OCI-LY1 (cell line): ENCODE data around the gene SSBP4.

Experiments
- H2AFZ ChIP-seq: fragments of 200-600 bp; sonication (generic), shearing (Covaris generic); 2 replicates; pipeline ENCODE4 v1.6.0; 2014; ENCODE audit warnings: antibody characterized with exemption, mild to moderate bottlenecking, low read length
- H3F3A ChIP-seq: fragments of 200-600 bp; sonication (generic), shearing (Covaris generic); 2 replicates; pipeline ENCODE4 v1.6.0; 2014; ENCODE audit warnings: mild to moderate bottlenecking, antibody characterized with exemption, low read length, moderate library complexity; ENCODE audit not compliant: insufficient read depth
- H3K27ac ChIP-seq: fragments of 200-600 bp; sonication (generic); 2 replicates; pipeline ENCODE4 v1.5.1; 2014; ENCODE audit warnings: low read length, mixed run types, mild to moderate bottlenecking, low read depth; ENCODE audit not compliant: poor library complexity, severe bottlenecking
- H3K27me3 ChIP-seq: fragments of 200-600 bp; sonication (generic); 2 replicates; pipeline ENCODE4 v1.6.0; 2014; ENCODE audit warnings: antibody characterized with exemption, mild to moderate bottlenecking, low read length, moderate library complexity; ENCODE audit not compliant: insufficient read depth
- H3K36me3 ChIP-seq: fragments of 200-600 bp; sonication (generic); 2 replicates; pipeline ENCODE4 v1.6.1; 2014; ENCODE audit warnings: mild to moderate bottlenecking, antibody characterized with exemption, low read length, moderate library complexity, mixed read lengths; ENCODE audit not compliant: insufficient read depth
- H3K4me1 ChIP-seq: fragments of 200-600 bp; sonication (generic); 2 replicates; pipeline ENCODE4 v1.5.1; 2014; ENCODE audit warnings: mild to moderate bottlenecking, low read length, moderate library complexity; ENCODE audit not compliant: insufficient read depth, severe bottlenecking
- H3K4me2 ChIP-seq: fragments of 200-600 bp; sonication (generic), shearing (Covaris generic); 2 replicates; pipeline ENCODE4 v1.6.1; 2014; ENCODE audit warnings: low read length
- H3K4me3 ChIP-seq: fragments of 200-600 bp; sonication (generic); 2 replicates; pipeline ENCODE4 v1.5.1; 2014; ENCODE audit warnings: low read length, low read depth, mild to moderate bottlenecking, mixed read lengths; ENCODE audit not compliant: poor library complexity, severe bottlenecking
- H3K79me2 ChIP-seq: fragments of 200-600 bp; shearing (Covaris generic); 2 replicates; pipeline ENCODE4 v1.6.1; 2016; ENCODE audit warnings: mixed run types, low read length, mixed read lengths; ENCODE audit not compliant: insufficient read depth
- H3K9ac ChIP-seq: fragments of 200-600 bp; sonication (generic), shearing (Covaris generic); 2 replicates; pipeline ENCODE4 v1.6.1; 2014; ENCODE audit warnings: mild to moderate bottlenecking, low read length, mixed read lengths
- H3K9me2 ChIP-seq: fragments of 200-600 bp; sonication (generic), shearing (Covaris generic); 2 replicates; pipeline ENCODE4 v1.6.1; 2014; ENCODE audit warnings: low read depth, mild to moderate bottlenecking, low read length, mixed read lengths
- H3K9me3 ChIP-seq: fragments of 200-600 bp; shearing (Covaris generic); 2 replicates; pipeline ENCODE4 v1.6.1; 2014; ENCODE audit warnings: low read length, mixed read lengths
- H4K20me1 ChIP-seq: fragments of 200-600 bp; sonication (generic), shearing (Covaris generic); 2 replicates; pipeline ENCODE4 v1.6.0; 2016; ENCODE audit warnings: mild to moderate bottlenecking, low read length; ENCODE audit not compliant: insufficient read depth
- EZH2 ChIP-seq: fragments of 200-600 bp; sonication (generic), shearing (Covaris generic); IDR thresholded peaks from 2 replicates; pipeline ENCODE4 v1.8.0; 2017; ENCODE audit warnings: borderline replicate concordance, mixed run types, mild to moderate bottlenecking, antibody characterized with exemption, low read length, moderate library complexity, mixed read lengths
- TF ChIP-seq, protein P1 (sequence below): fragments of 200-600 bp; sonication (generic), shearing (Covaris generic); IDR thresholded peaks from 2 replicates; pipeline ENCODE4 v1.5.1; 2017; ENCODE audit warnings: mild to moderate bottlenecking, antibody characterized with exemption, low read length, moderate library complexity, mixed read lengths

Gene SSBP4

GRCh38 chr19:18481505-18482222, 62.5 kb downstream of the SSBP4 start:
- H3K9me2 ChIP-seq, result no peaks in the 10 kb centered on the region
- H3K4me3 ChIP-seq, result no peak overlapping the region
- H3K27me3 ChIP-seq, result no peaks in the 10 kb centered on the region
- no peaks in the 10 kb centered on the region for H3K9me3 ChIP-seq
- H4K20me1 ChIP-seq, result no peaks in the 10 kb centered on the region
- peaks cover 22% of the 10 kb centered on the region for H3K4me1 ChIP-seq
- TF ChIP-seq, protein P1, sequence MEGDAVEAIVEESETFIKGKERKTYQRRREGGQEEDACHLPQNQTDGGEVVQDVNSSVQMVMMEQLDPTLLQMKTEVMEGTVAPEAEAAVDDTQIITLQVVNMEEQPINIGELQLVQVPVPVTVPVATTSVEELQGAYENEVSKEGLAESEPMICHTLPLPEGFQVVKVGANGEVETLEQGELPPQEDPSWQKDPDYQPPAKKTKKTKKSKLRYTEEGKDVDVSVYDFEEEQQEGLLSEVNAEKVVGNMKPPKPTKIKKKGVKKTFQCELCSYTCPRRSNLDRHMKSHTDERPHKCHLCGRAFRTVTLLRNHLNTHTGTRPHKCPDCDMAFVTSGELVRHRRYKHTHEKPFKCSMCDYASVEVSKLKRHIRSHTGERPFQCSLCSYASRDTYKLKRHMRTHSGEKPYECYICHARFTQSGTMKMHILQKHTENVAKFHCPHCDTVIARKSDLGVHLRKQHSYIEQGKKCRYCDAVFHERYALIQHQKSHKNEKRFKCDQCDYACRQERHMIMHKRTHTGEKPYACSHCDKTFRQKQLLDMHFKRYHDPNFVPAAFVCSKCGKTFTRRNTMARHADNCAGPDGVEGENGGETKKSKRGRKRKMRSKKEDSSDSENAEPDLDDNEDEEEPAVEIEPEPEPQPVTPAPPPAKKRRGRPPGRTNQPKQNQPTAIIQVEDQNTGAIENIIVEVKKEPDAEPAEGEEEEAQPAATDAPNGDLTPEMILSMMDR, result no peak
- TF ChIP-seq EZH2, result no peak
- no peaks in the 10 kb centered on the region for H3K36me3 ChIP-seq
- no peak overlapping the region for H3K4me2 ChIP-seq
- no peak overlapping the region for H3K9ac ChIP-seq
- no peak overlapping the region for H2AFZ ChIP-seq
- H3K79me2 ChIP-seq, result no peaks in the 10 kb centered on the region
- H3K27ac ChIP-seq, result no peak overlapping the region
- no peaks in the 10 kb centered on the region for H3F3A ChIP-seq

GRCh38 chr19:18483119-18483890, 64.1 kb downstream of the SSBP4 start:
- Histone ChIP-seq H3K4me1 (peaks cover 22% of the 10 kb centered on the region), H3K9me2 (no peaks in the 10 kb centered on the region), H3K27ac (no peak overlapping the region), H3F3A (no peaks in the 10 kb centered on the region), H3K36me3 (no peaks in the 10 kb centered on the region), H3K9me3 (no peaks in the 10 kb centered on the region), H3K27me3 (no peaks in the 10 kb centered on the region), H3K79me2 (no peaks in the 10 kb centered on the region), H3K4me2 (no peak overlapping the region), H3K9ac (no peak overlapping the region), H2AFZ (no peak overlapping the region), H4K20me1 (no peaks in the 10 kb centered on the region), H3K4me3 (no peak overlapping the region)
- no peak for TF ChIP-seq EZH2
- TF ChIP-seq, protein P1, result no peak
